B cell (primary cell): ENCODE results near the gene VIPAS39. TPM values are rescaled to one million over a fixed set of nuclear protein-coding genes. Genes with fewer than 3 reads are reported as not detected.

ENCODE experiments used
- ATAC-seq: fragments of 200-7000 bp; cut with Tn5 transposase; one replicate; pipeline ENCODE4 v1.10.0; 2021; ENCODE audit warnings: low read depth, mild to moderate bottlenecking, moderate number of reproducible peaks, moderate library complexity
- CTCF ChIA-PET: fragments of 350-600 bp; sonication (Branson Sonifier 250); formaldehyde crosslinking; loops from one replicate; lab custom pipeline; 2021; ENCODE audit warnings: antibody characterized with exemption, inconsistent platforms; lab: Charles Lee
- POLR2A ChIA-PET: fragments of 350-600 bp; sonication (Branson Sonifier 250); formaldehyde crosslinking; loops from one replicate; lab custom pipeline; 2021; ENCODE audit warnings: antibody characterized with exemption; lab: Charles Lee
- DNase-seq: peaks from one replicate; pipeline ENCODE4 v3.0.0; 2013
- H2AFZ ChIP-seq: 2 replicates; pipeline ENCODE4 v1.6.1; 2012; ENCODE audit warnings: mild to moderate bottlenecking, low read depth, low read length; ENCODE audit not compliant: insufficient read depth, poor library complexity, severe bottlenecking
- H3K27ac ChIP-seq, 2 donors: 1 replicate in 1 of 2; 2 replicates in 1 of 2; pipeline ENCODE4 v1.5.1; 2012 to 2013; ENCODE audit warnings: low read length in 2 of 2, mild to moderate bottlenecking in 2 of 2, moderate library complexity in 1 of 2
- H3K27me3 ChIP-seq, 4 experiments: fragments of 200-600 bp in 1 of 4; sonication (generic) in 1 of 4; replicated peaks in 1 of 4; 1 replicate in 2 of 4; 2 replicates in 2 of 4; pipeline versions ENCODE4 v1.6.1 to v1.7.0; 2013 to 2016; ENCODE audit warnings: low read length in 3 of 4, mild to moderate bottlenecking in 2 of 4, mixed read lengths in 1 of 4, moderate library complexity in 1 of 4; ENCODE audit not compliant: insufficient read depth in 4 of 4, control insufficient read depth in 3 of 4; ENCODE audit errors: control extremely low read depth in 1 of 4
- H3K36me3 ChIP-seq, 2 experiments: replicated peaks in 1 of 2; 1 replicate in 1 of 2; 2 replicates in 1 of 2; pipeline versions ENCODE4 v1.6.1 to v1.7.1; 2013; ENCODE audit warnings: low read length in 1 of 2; ENCODE audit not compliant: insufficient read depth in 2 of 2, control insufficient read depth in 1 of 2; ENCODE audit errors: control extremely low read depth in 1 of 2, extremely low read depth in 1 of 2
- H3K4me1 ChIP-seq, 2 donors: fragments of 200-600 bp in 1 of 2; sonication (generic) in 1 of 2; 1 replicate in 1 of 2; 2 replicates in 1 of 2; pipeline versions ENCODE4 v1.5.1 to v1.6.1; 2013 to 2017; ENCODE audit warnings: low read length in 2 of 2; ENCODE audit not compliant: control insufficient read depth in 2 of 2, insufficient read depth in 2 of 2
- H3K4me2 ChIP-seq: replicated peaks from 2 replicates; pipeline ENCODE3; 2012; ENCODE audit warnings: mild to moderate bottlenecking, low read depth, low read length; ENCODE audit not compliant: poor library complexity, severe bottlenecking
- H3K4me3 ChIP-seq, 5 experiments: fragments of 200-600 bp in 1 of 5; sonication (generic) in 1 of 5; 1 replicate in 3 of 5; 2 replicates in 2 of 5; pipeline versions ENCODE4 v1.5.1 to v1.7.0; 2011 to 2016; ENCODE audit warnings: low read length in 4 of 5, mild to moderate bottlenecking in 4 of 5, low read depth in 2 of 5, control low read depth in 1 of 5, moderate library complexity in 1 of 5; ENCODE audit not compliant: insufficient read depth in 1 of 5; ENCODE audit errors: control extremely low read depth in 1 of 5, extremely low read depth in 1 of 5
- H3K79me2 ChIP-seq: fragments of 200-600 bp; sonication (generic); one replicate; pipeline ENCODE4 v1.6.0; 2016; ENCODE audit warnings: low read length; ENCODE audit not compliant: control insufficient read depth, insufficient read depth
- H3K9ac ChIP-seq: fragments of 200-600 bp; sonication (generic); 2 replicates; pipeline ENCODE4 v1.6.1; 2017; ENCODE audit warnings: mild to moderate bottlenecking, low read length, moderate library complexity
- H3K9me3 ChIP-seq, 3 donors: one replicate each; pipeline versions ENCODE4 v1.6.1 to v1.7.1; 2013; ENCODE audit warnings: low read length in 2 of 3; ENCODE audit not compliant: control insufficient read depth in 2 of 3, insufficient read depth in 1 of 3; ENCODE audit errors: control extremely low read depth in 1 of 3
- H4K20me1 ChIP-seq: 2 replicates; pipeline ENCODE4 v1.6.0; 2012; ENCODE audit warnings: mild to moderate bottlenecking, low read length; ENCODE audit not compliant: insufficient read depth, control insufficient read depth, poor library complexity, severe bottlenecking
- H3K27ac Mint-ChIP-seq: one replicate; pipeline ENCODE4 v1.8.0; 2021; ENCODE audit warnings: mixed read lengths
- H3K27me3 Mint-ChIP-seq: one replicate; pipeline ENCODE4 v1.8.0; 2021; ENCODE audit warnings: mixed read lengths
- H3K4me1 Mint-ChIP-seq: one replicate; pipeline ENCODE4 v1.8.0; 2021; ENCODE audit warnings: mixed read lengths
- H3K4me3 Mint-ChIP-seq: one replicate; pipeline ENCODE4 v1.8.0; 2021; ENCODE audit warnings: mixed read lengths
- H3K9me3 Mint-ChIP-seq: one replicate; pipeline ENCODE4 v1.8.0; 2022; ENCODE audit warnings: mixed read lengths; ENCODE audit not compliant: insufficient read depth
- CTCF ChIP-seq: fragments of 200-600 bp; IDR thresholded peaks from one replicate; pipeline ENCODE4 v1.8.0; 2022; ENCODE audit warnings: antibody characterized with exemption, mild to moderate bottlenecking
- EZH2 ChIP-seq: IDR thresholded peaks from 2 replicates; pipeline ENCODE4 v1.6.1; 2012; ENCODE audit warnings: borderline replicate concordance, low read depth, mild to moderate bottlenecking, moderate library complexity, low read length; ENCODE audit not compliant: insufficient read depth, poor library complexity, severe bottlenecking
- WGBS: methylation state at CpG from one replicate; pipeline ENCODE4 v1.1.5; 2013; ENCODE audit warnings: missing lambda C conversion rate; ENCODE audit not compliant: insufficient coverage; 5-methylcytosine and 5-hydroxymethylcytosine counted together
- intact Hi-C: fragments of 100-400 bp; cut with micrococcal nuclease; formaldehyde crosslinking; loops from one replicate; pipeline ENCODE4 v1.10.0; 2022
- polyA plus RNA-seq: library from polyadenylated mRNA; depleted of rRNA; stranded (reverse); fragments of >200 nt; gene quantifications from 2 replicates; pipeline ENCODE4 v1.2.3, GENCODE V29; 2012
- total RNA-seq, 2 donors: library from RNA; stranded (reverse); fragments of 120-200 nt in 1 of 2; gene quantifications; 1 replicate in 1 of 2; 2 replicates in 1 of 2; pipeline versions ENCODE4 v1.2.3 to v1.2.4, GENCODE V29; 2013 to 2022

VIPAS39 gene
- total and polyA plus RNA-seq, 2 donors (not counting 1 experiment from before 2014, with no cell fraction given): 17.4 to 25.9 TPM

- CTCF ChIA-PET: no interaction called here
- peaks cover 6 to 26% of the 10 kb centered on the region in 2 experiments for H3K36me3 ChIP-seq
- ATAC-seq (no peak), DNase-seq (no peak)
- no peak overlapping the region for H3K4me2 ChIP-seq
- Mint-ChIP-seq H3K4me1 (peaks cover 4% of the 10 kb centered on the region), H3K9me3 (peaks cover 4% of the 10 kb centered on the region), H3K4me3 (no peak overlapping the region), H3K27ac (no peak overlapping the region), H3K27me3 (peaks cover 8% of the 10 kb centered on the region)
- TF ChIP-seq CTCF: no peak
- TF ChIP-seq EZH2: no peak
- H3K9ac ChIP-seq: no peak overlapping the region
- H2AFZ ChIP-seq: no peak overlapping the region
- POLR2A ChIA-PET: no interaction called here
- no peaks in the 10 kb centered on the region for H3K79me2 ChIP-seq
- 100% methylated on average over 1 of the region's 4 CpGs for WGBS
- peaks cover 0 to 13% (median 5%) of the 10 kb centered on the region in 3 donors for H3K9me3 ChIP-seq
- peaks cover 0 to 6% (median under 1%) of the 10 kb centered on the region in 4 experiments for H3K27me3 ChIP-seq
- no peaks in the 10 kb centered on the region for H3K4me1 ChIP-seq
- H3K4me3 ChIP-seq: no peak overlapping the region
- no peaks in the 10 kb centered on the region for H4K20me1 ChIP-seq
- intact Hi-C loops: no loop called here
- no peak overlapping the region for H3K27ac ChIP-seq
Observed at GRCh38 chr14:77505031-77505430, 47.6 kb upstream of the VIPAS39 start.

GRCh38 chr14:77503138-77503537 lies 45.7 kb upstream of the VIPAS39 start:
- WGBS: 100% methylated on average over 1 of the region's 5 CpGs
- no peak overlapping the region for H3K27ac ChIP-seq
- intact Hi-C loops: no loop called here

More at GRCh38 chr14:77503138-77503537, 45.7 kb upstream of the VIPAS39 start:
- Histone ChIP-seq H3K4me2 (no peak overlapping the region), H3K36me3 (peaks cover 6 to 7% of the 10 kb centered on the region in 2 experiments), H3K4me3 (no peak overlapping the region), H3K9ac (no peak overlapping the region), H3K79me2 (no peaks in the 10 kb centered on the region), H2AFZ (no peak overlapping the region), H4K20me1 (no peaks in the 10 kb centered on the region), H3K27me3 (peaks cover 0 to 18% (median 6%) of the 10 kb centered on the region in 4 experiments), H3K4me1 (peaks cover 11 to 12% of the 10 kb centered on the region in 2 donors), H3K9me3 (peaks cover 0 to 16% (median 5%) of the 10 kb centered on the region in 3 donors)
- TF ChIP-seq EZH2: no peak
- no peak for TF ChIP-seq CTCF
- peaks cover 13% of the 10 kb centered on the region for H3K4me1 Mint-ChIP-seq
- no peak for ATAC-seq
- no peak overlapping the region for H3K27ac Mint-ChIP-seq
- H3K4me3 Mint-ChIP-seq: no peak overlapping the region
- peaks cover 4% of the 10 kb centered on the region for H3K9me3 Mint-ChIP-seq
- DNase-seq: no peak
- CTCF ChIA-PET: no interaction called here
- POLR2A ChIA-PET: no interaction called here
- H3K27me3 Mint-ChIP-seq: peaks cover 14% of the 10 kb centered on the region
